ENCODE results near the gene CALR.

Gene CALR

DNA sequence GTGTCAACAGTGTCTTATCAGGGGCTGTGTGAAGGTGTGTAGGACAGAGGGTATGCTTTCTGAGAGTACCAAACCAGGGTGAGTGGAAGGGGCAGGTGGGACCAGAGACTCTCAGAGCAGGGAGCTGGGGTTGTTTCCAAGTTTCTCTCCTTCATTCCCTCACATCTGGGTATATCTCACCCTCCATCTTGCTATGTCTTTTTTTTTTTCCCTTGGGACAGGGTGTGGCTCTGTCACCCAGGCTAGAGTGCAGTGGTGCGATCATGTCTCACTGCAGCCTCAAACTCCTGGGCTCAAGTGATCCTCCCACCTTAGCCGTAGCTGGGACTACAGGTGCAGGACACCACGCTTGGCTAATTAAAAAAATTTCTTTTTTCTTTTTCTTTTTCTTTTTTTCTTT is 41.6 kb downstream of the CALR start:
- TF ChIP-seq Cebpa-rat (IDR thresholded peaks at IDR 0.05) = no peak
- H3K4me2 ChIP-seq = peak overlapping the region; percentile 23

DNA sequence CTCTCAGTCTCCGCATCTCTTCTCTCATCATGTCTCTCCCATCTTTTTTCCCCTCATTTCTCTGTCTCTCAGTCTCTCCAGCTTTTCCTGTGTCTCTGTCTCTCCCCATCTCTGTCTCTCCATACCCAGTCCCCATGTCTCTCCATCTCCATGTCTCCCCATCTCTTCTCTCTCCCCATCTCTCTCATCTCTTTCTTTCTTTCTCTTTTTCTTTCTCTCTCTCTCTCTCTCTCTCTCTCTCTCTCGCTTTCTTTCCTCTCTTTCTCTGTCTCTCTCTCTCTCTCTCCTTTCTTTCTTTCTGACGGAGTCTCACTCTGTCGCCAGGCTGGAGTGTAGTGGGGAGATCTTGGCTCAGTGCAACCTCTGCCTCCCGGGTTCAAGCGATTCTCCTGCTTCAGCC is 44.2 kb downstream of the CALR start:
- Histone ChIP-seq H3K9ac (no peak overlapping the region), H4K20me1 (no peaks in the 10 kb centered on the region)
- TF ChIP-seq Cebpa-rat (IDR thresholded peaks at IDR 0.05) = no peak

More for the DNA sequence above, 41.6 kb downstream of the CALR start:
- no peaks in the 10 kb centered on the region for H3K27me3 ChIP-seq
- H3K9me3 ChIP-seq = no peaks in the 10 kb centered on the region
- no peak overlapping the region for H3K27ac ChIP-seq
- no peaks in the 10 kb centered on the region for H4K20me1 ChIP-seq
- no peak overlapping the region for H3K9ac ChIP-seq
- H3K36me3 ChIP-seq = no peaks in the 10 kb centered on the region
- peaks cover 42% of the 10 kb centered on the region for H3K4me1 ChIP-seq
- H3K4me3 ChIP-seq = no peak overlapping the region

DNA sequence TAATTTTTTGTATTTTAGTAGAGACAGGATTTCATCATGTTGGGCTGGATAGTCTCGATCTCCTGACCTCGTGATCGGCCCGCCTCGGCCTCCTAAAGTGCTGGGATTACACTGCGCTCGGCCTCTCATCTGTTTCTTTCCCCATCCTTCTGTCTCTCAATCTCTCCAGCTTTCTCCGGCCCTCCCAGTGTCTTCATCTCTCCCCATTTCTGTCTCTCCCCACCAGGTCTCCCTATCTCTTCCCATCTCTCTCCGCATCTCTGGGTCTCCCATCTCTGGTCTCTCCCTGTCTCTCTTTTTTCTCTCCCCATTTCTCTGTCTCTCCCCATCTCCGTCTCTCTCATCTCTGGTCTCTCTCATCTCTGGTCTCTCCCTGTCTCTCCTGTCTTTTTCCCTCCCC is 44.7 kb downstream of the CALR start:
- H3K9ac ChIP-seq = peak overlapping the region; percentile 60; the same call in 1 of the 2 replicates
- peak overlapping the region; percentile 64 for H3K4me3 ChIP-seq
- peak overlapping the region; percentile 90 for H3K4me2 ChIP-seq
- H3K9me3 ChIP-seq = no peaks in the 10 kb centered on the region
- no peaks in the 10 kb centered on the region for H4K20me1 ChIP-seq
- H3K27me3 ChIP-seq = no peaks in the 10 kb centered on the region
- H3K27ac ChIP-seq = peak overlapping the region; percentile 38; the same call in 1 of the 2 replicates
- no peaks in the 10 kb centered on the region for H3K36me3 ChIP-seq
- TF ChIP-seq Cebpa-rat (IDR thresholded peaks at IDR 0.05) = no peak
- peaks cover 65% of the 10 kb centered on the region for H3K4me1 ChIP-seq

More for the DNA sequence above, 44.2 kb downstream of the CALR start:
- no peak overlapping the region for H3K27ac ChIP-seq
- H3K36me3 ChIP-seq = no peaks in the 10 kb centered on the region
- no peak overlapping the region for H3K4me3 ChIP-seq
- no peaks in the 10 kb centered on the region for H3K9me3 ChIP-seq
- peaks cover 60% of the 10 kb centered on the region for H3K4me1 ChIP-seq
- no peaks in the 10 kb centered on the region for H3K27me3 ChIP-seq
- H3K4me2 ChIP-seq = peak overlapping the region; percentile 90

DNA sequence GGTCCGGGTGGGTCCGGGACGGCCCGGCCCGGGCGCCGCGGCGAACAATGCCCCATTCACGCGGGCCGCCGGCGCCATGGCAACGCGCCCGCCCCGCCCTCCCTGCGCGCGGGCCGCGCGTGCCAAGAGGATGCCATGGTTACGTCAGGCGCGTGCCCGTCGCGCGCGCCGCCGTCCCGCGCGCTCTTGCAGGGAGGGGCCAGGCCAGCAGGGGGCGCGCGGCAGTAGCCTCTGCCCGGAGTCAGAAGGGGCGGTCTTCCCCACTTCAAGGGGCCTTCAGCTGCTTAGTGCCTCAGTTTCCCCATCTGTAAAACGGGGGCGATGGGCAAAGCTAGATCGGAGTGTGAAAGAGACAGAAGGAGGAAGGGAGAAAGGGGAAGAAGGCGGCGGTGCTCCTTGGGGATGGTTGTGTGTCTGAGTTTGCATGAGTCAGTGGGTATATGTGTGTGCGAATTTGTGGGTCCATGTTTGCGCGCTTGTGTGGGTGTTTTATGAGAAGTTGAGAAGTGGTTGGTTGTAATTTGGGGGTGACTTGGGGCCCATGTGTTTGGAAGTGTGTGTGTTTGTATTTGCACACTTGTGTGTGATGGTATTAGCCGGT is 45.2 kb downstream of the CALR start:
- TF ChIP-seq Cebpa-rat (IDR thresholded peaks at IDR 0.05) = no peak
- peak overlapping the region; percentile 38; the same call in 1 of the 2 replicates for H3K27ac ChIP-seq
- H3K4me1 ChIP-seq = peaks cover 70% of the 10 kb centered on the region
- H4K20me1 ChIP-seq = no peaks in the 10 kb centered on the region
- no peaks in the 10 kb centered on the region for H3K9me3 ChIP-seq
- H3K27me3 ChIP-seq = no peaks in the 10 kb centered on the region
- peak overlapping the region; percentile 60; the same call in 1 of the 2 replicates for H3K9ac ChIP-seq
- no peaks in the 10 kb centered on the region for H3K36me3 ChIP-seq
- H3K4me3 ChIP-seq = peak overlapping the region; percentile 64
- H3K4me2 ChIP-seq = peak overlapping the region; percentile 90

DNA sequence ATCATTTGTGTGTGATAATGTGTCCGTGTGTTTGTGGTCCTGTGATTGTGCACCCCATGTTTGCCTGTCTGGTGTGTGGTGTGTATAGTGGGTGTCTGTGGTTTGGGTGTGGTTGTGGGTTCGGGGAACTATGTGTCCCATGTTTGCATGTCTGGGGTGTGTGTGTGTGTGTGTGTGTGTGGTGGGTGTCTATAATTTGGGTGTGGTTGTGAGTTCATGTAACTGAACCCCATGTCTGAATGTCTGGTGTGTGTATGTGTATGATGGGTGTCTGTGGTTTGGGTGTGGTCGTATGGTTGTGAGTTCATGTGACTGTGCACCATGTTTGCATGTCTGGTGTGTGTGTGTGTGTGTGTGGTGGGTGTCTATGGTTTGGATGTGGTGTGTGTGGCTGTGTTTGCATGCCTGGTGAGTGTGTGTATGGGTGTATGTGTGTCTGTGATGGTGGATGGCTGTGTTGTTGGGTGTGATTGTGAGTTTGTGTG is 45.8 kb downstream of the CALR start:
- Histone ChIP-seq H3K4me1 (peaks cover 70% of the 10 kb centered on the region), H3K27me3 (no peaks in the 10 kb centered on the region), H3K36me3 (no peaks in the 10 kb centered on the region), H3K27ac (peak overlapping the region; percentile 63; the same call in 1 of the 2 replicates), H4K20me1 (no peaks in the 10 kb centered on the region), H3K4me3 (peak overlapping the region; percentile 41), H3K9ac (peak overlapping the region; percentile 59; the same call in 1 of the 2 replicates), H3K4me2 (peak overlapping the region; percentile 90), H3K9me3 (peaks cover under 1% of the 10 kb centered on the region; the same call in 1 of the 2 replicates)
- no peak for TF ChIP-seq Cebpa-rat (IDR thresholded peaks at IDR 0.05)

DNA sequence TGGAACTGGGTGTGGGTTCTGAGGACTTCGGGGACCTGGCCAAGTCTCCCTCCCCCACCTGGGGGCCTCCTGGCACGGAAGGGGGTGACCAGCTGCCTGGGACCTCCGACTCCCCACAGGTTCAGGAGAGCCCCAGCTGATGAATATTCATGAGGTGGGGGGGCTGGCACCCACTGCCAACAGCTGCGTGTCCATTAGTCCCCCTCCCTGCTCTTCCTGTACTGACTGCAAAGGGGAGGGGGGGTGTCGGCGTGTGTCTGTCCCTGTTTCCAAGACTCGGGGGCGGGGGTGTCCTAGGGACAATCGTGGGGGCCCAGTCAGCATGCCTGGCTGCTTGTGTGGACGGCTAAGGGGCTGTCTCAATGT is 46.3 kb downstream of the CALR start:
- Histone ChIP-seq H3K4me1 (peaks cover 71% of the 10 kb centered on the region), H4K20me1 (no peaks in the 10 kb centered on the region), H3K9me3 (peaks cover 3% of the 10 kb centered on the region; the same call in 1 of the 2 replicates), H3K27ac (peak overlapping the region; percentile 63; the same call in 1 of the 2 replicates), H3K4me2 (peak overlapping the region; percentile 90), H3K27me3 (no peaks in the 10 kb centered on the region), H3K9ac (peak overlapping the region; percentile 59; the same call in 1 of the 2 replicates), H3K4me3 (peak overlapping the region; percentile 41), H3K36me3 (no peaks in the 10 kb centered on the region)
- TF ChIP-seq Cebpa-rat (IDR thresholded peaks at IDR 0.05) = no peak

DNA sequence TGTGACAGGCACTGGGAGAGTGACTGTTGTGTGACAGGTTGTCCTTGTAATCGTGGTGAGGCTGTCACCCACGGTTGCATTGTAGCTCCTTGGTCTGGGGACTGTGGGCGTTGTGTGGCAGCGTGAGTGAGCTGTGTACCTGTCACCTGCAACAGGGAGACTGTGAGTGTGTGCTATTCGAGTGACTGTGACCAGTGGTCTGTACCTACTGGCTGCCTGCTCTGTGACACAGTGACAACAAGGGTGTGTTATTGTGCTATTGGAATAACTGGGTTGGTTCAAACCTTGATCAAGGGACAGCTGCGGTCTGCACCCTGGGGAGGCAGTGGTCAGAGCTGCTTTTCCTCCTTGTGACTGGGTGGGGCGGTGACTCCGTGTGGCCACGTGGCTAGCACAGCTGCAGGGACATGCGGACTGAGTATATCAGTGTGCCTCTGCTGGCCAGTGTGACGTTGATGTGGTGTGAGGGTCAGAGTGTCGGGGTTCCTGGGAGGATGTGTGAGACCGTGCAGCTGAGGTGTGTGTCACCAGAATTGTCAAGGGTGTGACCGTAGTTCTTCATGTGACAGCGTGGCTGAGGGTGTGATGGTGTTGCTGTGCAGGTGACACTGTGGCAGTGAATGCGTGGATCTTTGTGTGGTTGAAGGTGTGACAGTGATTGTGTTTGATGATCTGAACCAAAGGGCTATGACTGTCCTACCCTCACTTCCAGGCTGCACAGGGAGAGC is 46.8 kb downstream of the CALR start:
- Histone ChIP-seq H3K9ac (peak overlapping the region; percentile 59; the same call in 1 of the 2 replicates), H3K36me3 (no peaks in the 10 kb centered on the region), H3K4me3 (peak overlapping the region; percentile 41), H3K27ac (peak overlapping the region; percentile 63), H3K4me1 (peaks cover 69% of the 10 kb centered on the region), H4K20me1 (no peaks in the 10 kb centered on the region), H3K4me2 (peak overlapping the region; percentile 90), H3K9me3 (peaks cover 3% of the 10 kb centered on the region; the same call in 1 of the 2 replicates), H3K27me3 (no peaks in the 10 kb centered on the region)
- TF ChIP-seq Cebpa-rat (IDR thresholded peaks at IDR 0.05) = no peak

DNA sequence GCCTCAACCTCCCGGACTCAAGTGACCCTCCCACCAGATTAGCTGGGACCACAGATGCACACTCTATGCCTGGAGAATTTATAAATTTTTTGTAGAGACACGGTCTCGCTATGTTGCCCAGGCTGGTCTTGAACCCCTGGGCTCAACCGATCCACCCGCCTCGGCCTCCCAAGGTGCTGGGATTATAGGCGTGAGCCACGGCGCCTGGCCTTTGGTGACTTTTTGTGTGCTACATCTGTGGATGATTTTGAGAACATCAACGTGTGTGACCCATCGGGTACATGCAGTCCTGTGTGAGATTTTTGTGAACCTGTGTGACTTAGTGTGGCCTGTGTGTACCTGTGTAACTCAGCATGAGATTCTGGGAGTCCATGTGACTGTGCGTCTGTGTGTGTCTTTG is 48.3 kb downstream of the CALR start:
- Histone ChIP-seq H3K4me2 (peak overlapping the region; percentile 90), H3K4me3 (no peak overlapping the region), H3K27me3 (no peaks in the 10 kb centered on the region), H3K4me1 (peaks cover 73% of the 10 kb centered on the region), H3K27ac (peak overlapping the region; percentile 48; the same call in 1 of the 2 replicates), H4K20me1 (no peaks in the 10 kb centered on the region), H3K9ac (no peak overlapping the region), H3K36me3 (no peaks in the 10 kb centered on the region), H3K9me3 (peaks cover 3% of the 10 kb centered on the region; the same call in 1 of the 2 replicates)
- no peak for TF ChIP-seq Cebpa-rat (IDR thresholded peaks at IDR 0.05)

DNA sequence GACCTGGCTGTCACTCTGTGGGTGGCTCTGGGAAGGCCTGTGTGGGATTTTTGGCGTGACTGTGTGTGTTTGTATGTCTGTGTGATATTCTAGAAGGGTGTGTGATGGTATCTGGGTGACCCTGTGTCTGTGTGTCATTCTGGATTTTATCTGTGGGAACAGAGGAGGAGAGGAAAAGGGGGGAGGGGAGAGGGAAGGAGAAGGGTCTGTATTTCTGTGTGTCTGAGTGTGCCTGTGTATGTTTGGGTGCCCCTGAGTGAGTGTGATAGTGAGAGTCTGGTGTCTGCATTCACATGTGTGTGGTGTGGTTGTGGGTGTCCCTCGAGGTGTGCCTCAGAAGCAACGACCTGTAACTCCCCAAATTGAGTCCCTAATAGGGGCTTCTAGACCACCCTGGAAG is 48.8 kb downstream of the CALR start:
- peaks cover 74% of the 10 kb centered on the region for H3K4me1 ChIP-seq
- no peaks in the 10 kb centered on the region for H3K36me3 ChIP-seq
- H3K9ac ChIP-seq = no peak overlapping the region; the same call in 1 of the 2 replicates
- no peak overlapping the region for H3K4me3 ChIP-seq
- H4K20me1 ChIP-seq = no peaks in the 10 kb centered on the region
- no peaks in the 10 kb centered on the region for H3K27me3 ChIP-seq
- peaks cover 3% of the 10 kb centered on the region; the same call in 1 of the 2 replicates for H3K9me3 ChIP-seq
- no peak for TF ChIP-seq Cebpa-rat (IDR thresholded peaks at IDR 0.05)
- peak overlapping the region; percentile 90 for H3K4me2 ChIP-seq
- peak overlapping the region; percentile 48 for H3K27ac ChIP-seq

DNA sequence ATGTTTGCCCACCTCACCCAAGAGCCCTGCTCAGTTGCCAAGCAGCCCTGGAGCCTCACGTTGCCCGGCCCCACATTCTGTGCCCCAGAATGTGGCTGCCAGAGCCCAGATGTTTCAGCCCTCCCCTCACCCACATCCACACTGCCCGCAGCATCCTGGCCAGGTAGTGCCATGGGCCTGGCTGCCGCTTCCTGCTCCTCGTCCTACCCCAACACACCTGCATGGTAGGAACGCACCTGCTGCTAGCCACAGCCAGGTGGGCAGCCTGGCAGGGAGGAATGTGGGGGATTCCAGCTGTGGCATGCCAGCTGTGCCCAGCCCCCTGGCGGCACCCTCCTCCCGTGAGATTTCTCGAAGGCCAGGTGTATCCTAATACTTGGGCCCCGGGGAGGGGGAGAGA is 49.4 kb downstream of the CALR start:
- H3K27ac ChIP-seq = peak overlapping the region; percentile 48
- H3K4me2 ChIP-seq = peak overlapping the region; percentile 90
- peaks cover 3% of the 10 kb centered on the region; the same call in 1 of the 2 replicates for H3K9me3 ChIP-seq
- TF ChIP-seq Cebpa-rat (IDR thresholded peaks at IDR 0.05) = no peak
- H3K4me1 ChIP-seq = peaks cover 72% of the 10 kb centered on the region
- H4K20me1 ChIP-seq = no peaks in the 10 kb centered on the region
- H3K9ac ChIP-seq = no peak overlapping the region
- no peak overlapping the region for H3K4me3 ChIP-seq
- H3K27me3 ChIP-seq = no peaks in the 10 kb centered on the region
- H3K36me3 ChIP-seq = no peaks in the 10 kb centered on the region
